Measurements from ENCODE around the gene FAM53B. TPM values are rescaled to one million over a fixed set of nuclear protein-coding genes. Genes with fewer than 3 reads are reported as not detected.

The FAM53B gene
- total RNA-seq, 4 donors from 2014 or later: 41.0 to 110 (median 50.0) TPM

GRCh38 chr10:124602646-124603365, 141.4 kb downstream of the FAM53B start:
- Histone ChIP-seq H3K27ac (no peak overlapping the region), H3K4me3 (no peak overlapping the region), H3K36me3 (no peaks in the 10 kb centered on the region), H3K4me1 (no peaks in the 10 kb centered on the region), H3K9me3 (no peaks in the 10 kb centered on the region), H3K27me3 (no peaks in the 10 kb centered on the region)
- no peak for DNase-seq
- intact Hi-C loops (cut with DNase I; ENCODE audit: low total_unique reads) (no loop called here), in situ Hi-C loops (cut with MboI; ENCODE audit: low pct_ligation_motif_present in 1 of 4, low pct_unique_long_range_greater_than_20kb in 1 of 4, low sequenced_read_pairs in 3 of 4) (no loop called here)
- WGBS, 2 donors (ENCODE audit: low coverage in 1 of 2): 92% methylated on average over 11 of the region's 12 CpGs; no CpG with 5 or more reads in 1 of the 2 donors
- TF ChIP-seq POLR2A (IDR thresholded peaks at IDR 0.05) (no peak), CTCF (IDR thresholded peaks at IDR 0.05) (no peak), POLR2AphosphoS5 (IDR thresholded peaks at IDR 0.05) (no peak), EP300 (IDR thresholded peaks at IDR 0.05; ENCODE audit: low read depth) (no peak)

- Histone ChIP-seq H3K27me3 (no peaks in the 10 kb centered on the region), H3K4me1 (peaks cover 0 to under 1% (median 0%) of the 10 kb centered on the region in 4 donors), H3K27ac (no peak overlapping the region), H3K9me3 (no peaks in the 10 kb centered on the region), H3K4me3 (no peak overlapping the region), H3K36me3 (no peaks in the 10 kb centered on the region)
- WGBS, 2 donors (ENCODE audit: low coverage in 1 of 2): 80% methylated on average over 12 of the region's 12 CpGs; no CpG with 5 or more reads in 1 of the 2 donors
- intact Hi-C loops (cut with DNase I; ENCODE audit: low total_unique reads) (no loop called here), in situ Hi-C loops (cut with MboI; ENCODE audit: low pct_ligation_motif_present in 1 of 4, low pct_unique_long_range_greater_than_20kb in 1 of 4, low sequenced_read_pairs in 3 of 4) (no loop called here)
- TF ChIP-seq CTCF (IDR thresholded peaks at IDR 0.05) (no peak), POLR2AphosphoS5 (IDR thresholded peaks at IDR 0.05) (no peak), POLR2A (IDR thresholded peaks at IDR 0.05) (no peak), EP300 (IDR thresholded peaks at IDR 0.05; ENCODE audit: low read depth) (no peak)
- no peak for DNase-seq
These were observed 142.0 kb downstream of the FAM53B start for GRCh38 chr10:124602121-124602561.

- in situ Hi-C loops (cut with MboI; ENCODE audit: low pct_ligation_motif_present in 1 of 4, low pct_unique_long_range_greater_than_20kb in 1 of 4, low sequenced_read_pairs in 3 of 4) (no loop called here), intact Hi-C loops (cut with DNase I; ENCODE audit: low total_unique reads) (no loop called here)
- Histone ChIP-seq H3K27me3 (no peaks in the 10 kb centered on the region), H3K4me1 (peaks cover 0 to 2% (median 0%) of the 10 kb centered on the region in 4 donors), H3K36me3 (no peaks in the 10 kb centered on the region), H3K4me3 (no peak overlapping the region), H3K9me3 (no peaks in the 10 kb centered on the region), H3K27ac (no peak overlapping the region)
- WGBS, 2 donors (ENCODE audit: low coverage in 1 of 2): 73 to 90% methylated on average over 2 to 24 of the region's 29 CpGs
- no peak for DNase-seq
- TF ChIP-seq CTCF (IDR thresholded peaks at IDR 0.05): no peak
- TF ChIP-seq POLR2A (IDR thresholded peaks at IDR 0.05): no peak
- no peak for TF ChIP-seq EP300 (IDR thresholded peaks at IDR 0.05; ENCODE audit: low read depth)
- TF ChIP-seq POLR2AphosphoS5 (IDR thresholded peaks at IDR 0.05): no peak
These were observed 142.6 kb downstream of the FAM53B start for GRCh38 chr10:124601431-124602120.

- 85% methylated on average over 12 of the region's 12 CpGs; no CpG with 5 or more reads in 1 of the 2 donors for WGBS, 2 donors (ENCODE audit: low coverage in 1 of 2)
- TF ChIP-seq CTCF (IDR thresholded peaks at IDR 0.05): no peak
- no peaks in the 10 kb centered on the region for H3K27me3 ChIP-seq
- intact Hi-C loops (cut with DNase I; ENCODE audit: low total_unique reads) (no loop called here), in situ Hi-C loops (cut with MboI; ENCODE audit: low pct_ligation_motif_present in 1 of 4, low pct_unique_long_range_greater_than_20kb in 1 of 4, low sequenced_read_pairs in 3 of 4) (no loop called here)
- H3K4me3 ChIP-seq: no peak overlapping the region
- no peak overlapping the region for H3K27ac ChIP-seq
- DNase-seq: no peak
- no peaks in the 10 kb centered on the region for H3K9me3 ChIP-seq
- H3K36me3 ChIP-seq: no peaks in the 10 kb centered on the region
- peaks cover 0 to 2% (median 0%) of the 10 kb centered on the region in 4 donors for H3K4me1 ChIP-seq
These were observed 143.2 kb downstream of the FAM53B start for GRCh38 chr10:124601016-124601415.
